Tibial nerve (tissue), 4 donors: Measurements from ENCODE around the gene LRCOL1.

Experiments used
- EP300 ChIP-seq, 2 donors: sonication (generic); formaldehyde crosslinking; IDR thresholded peaks; one replicate each; pipeline ENCODE4 v1.6.1; 2017; ENCODE audit warnings: antibody characterized with exemption in 2 of 2, mild to moderate bottlenecking in 1 of 2
- POLR2A ChIP-seq, 2 donors: fragments of 450-650 bp; IDR thresholded peaks; one replicate each; pipeline ENCODE4 v1.6.1; 2017; ENCODE audit warnings: antibody characterized with exemption in 2 of 2, mild to moderate bottlenecking in 2 of 2, moderate library complexity in 2 of 2
- TF ChIP-seq, protein P1 (sequence below), 5 experiments: fragments of 200-600 bp in 3 of 5; fragments of 450-650 bp in 2 of 5; sonication (generic) in 3 of 5; IDR thresholded peaks; one replicate each; pipeline ENCODE4 v1.5.1; 2016 to 2019; ENCODE audit warnings: antibody characterized with exemption in 5 of 5, mild to moderate bottlenecking in 3 of 5, moderate library complexity in 2 of 5

DNA sequence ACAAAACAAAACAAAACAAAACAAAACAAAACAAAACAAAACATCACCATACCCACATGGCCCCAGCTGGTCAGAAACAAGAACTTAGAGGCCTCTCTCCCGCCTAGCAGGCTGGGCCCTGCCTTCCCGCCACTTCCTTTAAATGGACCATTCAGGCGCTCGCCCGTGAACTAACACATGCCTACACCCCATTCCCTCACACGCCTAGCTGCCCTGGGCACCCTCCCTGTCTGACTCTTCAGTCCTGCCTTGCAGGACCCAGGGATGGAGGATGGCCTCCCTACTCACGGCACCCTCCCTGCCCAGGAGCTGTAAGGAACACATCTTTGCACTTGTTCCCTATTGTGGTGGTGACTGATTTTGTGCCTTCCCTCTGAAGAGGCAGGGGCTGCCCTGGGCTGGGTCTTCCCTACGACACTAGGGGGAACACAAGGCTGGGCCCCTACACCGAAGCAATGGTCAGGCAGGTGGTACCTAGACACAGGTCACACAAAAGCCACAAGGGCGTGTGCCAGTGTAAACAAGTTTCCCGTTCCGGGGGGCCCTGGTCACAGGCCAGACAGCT is 29.7 kb upstream of the LRCOL1 start:
- TF ChIP-seq, protein P1, sequence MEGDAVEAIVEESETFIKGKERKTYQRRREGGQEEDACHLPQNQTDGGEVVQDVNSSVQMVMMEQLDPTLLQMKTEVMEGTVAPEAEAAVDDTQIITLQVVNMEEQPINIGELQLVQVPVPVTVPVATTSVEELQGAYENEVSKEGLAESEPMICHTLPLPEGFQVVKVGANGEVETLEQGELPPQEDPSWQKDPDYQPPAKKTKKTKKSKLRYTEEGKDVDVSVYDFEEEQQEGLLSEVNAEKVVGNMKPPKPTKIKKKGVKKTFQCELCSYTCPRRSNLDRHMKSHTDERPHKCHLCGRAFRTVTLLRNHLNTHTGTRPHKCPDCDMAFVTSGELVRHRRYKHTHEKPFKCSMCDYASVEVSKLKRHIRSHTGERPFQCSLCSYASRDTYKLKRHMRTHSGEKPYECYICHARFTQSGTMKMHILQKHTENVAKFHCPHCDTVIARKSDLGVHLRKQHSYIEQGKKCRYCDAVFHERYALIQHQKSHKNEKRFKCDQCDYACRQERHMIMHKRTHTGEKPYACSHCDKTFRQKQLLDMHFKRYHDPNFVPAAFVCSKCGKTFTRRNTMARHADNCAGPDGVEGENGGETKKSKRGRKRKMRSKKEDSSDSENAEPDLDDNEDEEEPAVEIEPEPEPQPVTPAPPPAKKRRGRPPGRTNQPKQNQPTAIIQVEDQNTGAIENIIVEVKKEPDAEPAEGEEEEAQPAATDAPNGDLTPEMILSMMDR (IDR thresholded peaks at IDR 0.05) = no peak
- TF ChIP-seq EP300 (IDR thresholded peaks at IDR 0.05) (no peak), POLR2A (IDR thresholded peaks at IDR 0.05) (no peak)
